OCI-LY1 (cell line): ENCODE data around the gene HIRA.

Experiments
- CTCF ChIP-seq: fragments of 200-600 bp; sonication (generic), shearing (Covaris generic); IDR thresholded peaks from 2 replicates; pipeline ENCODE4 v1.5.1; 2017; ENCODE audit warnings: mild to moderate bottlenecking, antibody characterized with exemption, low read length, moderate library complexity, mixed read lengths
- EZH2 ChIP-seq: fragments of 200-600 bp; sonication (generic), shearing (Covaris generic); IDR thresholded peaks from 2 replicates; pipeline ENCODE4 v1.8.0; 2017; ENCODE audit warnings: borderline replicate concordance, mixed run types, mild to moderate bottlenecking, antibody characterized with exemption, low read length, moderate library complexity, mixed read lengths

- no peak for TF ChIP-seq CTCF
- TF ChIP-seq EZH2: no peak
These were observed 35.6 kb upstream of the HIRA start for GRCh38 chr22:19466848-19467752.
